ENCODE results near the gene TMEM208. TPM values are rescaled to one million over a fixed set of nuclear protein-coding genes. Genes with fewer than 3 reads are reported as not detected.

Gene TMEM208
- polyA plus RNA-seq, 1 experiment = 79.7 TPM

GRCh38 chr16:67196881-67197280, 30.0 kb upstream of the TMEM208 start:
- DNase-seq (ENCODE audit: low read depth) = no peak
- Histone ChIP-seq H3K36me3 (ENCODE audit: control insufficient read depth, insufficient read depth, low read length) (peaks cover 36% of the 10 kb centered on the region), H3K4me3 (ENCODE audit: low read depth, low read length) (no peak overlapping the region), H3K27me3 (ENCODE audit: control insufficient read depth, insufficient read depth, low read length) (no peaks in the 10 kb centered on the region)
- ChIA-PET POLR2A (no interaction called here), CTCF (interaction anchor here (1.4 to 2.9 kb wide), 3 partner anchors 9 to 243 kb away, joined by 5 to 9 read pairs (median 7); no protein-coding TSS in a partner anchor)
- TF ChIP-seq CTCF (IDR thresholded peaks at IDR 0.05; ENCODE audit: insufficient read depth, low read depth, low read length) = no peak

GRCh38 chr16:67197704-67198103, 29.2 kb upstream of the TMEM208 start:
- ChIA-PET CTCF (interaction anchor here (0.8 to 2.9 kb wide), 11 partner anchors 10 to 244 kb away, joined by 3 to 10 read pairs (median 4); partner anchors contain the start of gene FHOD1), POLR2A (no interaction called here)
- no peaks in the 10 kb centered on the region for H3K27me3 ChIP-seq (ENCODE audit: control insufficient read depth, insufficient read depth, low read length)
- no peak for DNase-seq (ENCODE audit: low read depth)
- TF ChIP-seq CTCF (IDR thresholded peaks at IDR 0.05; ENCODE audit: insufficient read depth, low read depth, low read length) = no peak
- peaks cover 37% of the 10 kb centered on the region for H3K36me3 ChIP-seq (ENCODE audit: control insufficient read depth, insufficient read depth, low read length)
- H3K4me3 ChIP-seq (ENCODE audit: low read depth, low read length) = no peak overlapping the region

- POLR2A ChIA-PET = no interaction called here
- peak; percentile 71 for TF ChIP-seq CTCF (IDR thresholded peaks at IDR 0.05; ENCODE audit: insufficient read depth, low read depth, low read length)
- DNase-seq (ENCODE audit: low read depth) = no peak
- peaks cover 40% of the 10 kb centered on the region for H3K36me3 ChIP-seq (ENCODE audit: control insufficient read depth, insufficient read depth, low read length)
- CTCF ChIA-PET = interaction anchor here (0.8 to 2.9 kb wide), 14 partner anchors 10 to 244 kb away, joined by 3 to 10 read pairs (median 4); partner anchors contain the start of gene FHOD1
- H3K27me3 ChIP-seq (ENCODE audit: control insufficient read depth, insufficient read depth, low read length) = no peaks in the 10 kb centered on the region
- no peak overlapping the region for H3K4me3 ChIP-seq (ENCODE audit: low read depth, low read length)
These were observed 28.6 kb upstream of the TMEM208 start for GRCh38 chr16:67198238-67198734.

- CTCF ChIA-PET = interaction anchor here (0.5 to 2.9 kb wide), 11 partner anchors 10 to 223 kb away, joined by 3 to 10 read pairs (median 3); no protein-coding TSS in a partner anchor
- POLR2A ChIA-PET = no interaction called here
- H3K27me3 ChIP-seq (ENCODE audit: control insufficient read depth, insufficient read depth, low read length) = no peaks in the 10 kb centered on the region
- TF ChIP-seq CTCF (IDR thresholded peaks at IDR 0.05; ENCODE audit: insufficient read depth, low read depth, low read length) = peak; percentile 33
- DNase-seq (ENCODE audit: low read depth) = no peak
- H3K4me3 ChIP-seq (ENCODE audit: low read depth, low read length) = no peak within 1 kb of the TSS
- H3K36me3 ChIP-seq (ENCODE audit: control insufficient read depth, insufficient read depth, low read length) = peaks cover 44% of the 10 kb centered on the region
These were observed 27.7 kb upstream of the TMEM208 start, which contains the start of gene ELMO3 for GRCh38 chr16:67199011-67199807. TSS of gene ELMO3 (plus strand) at chr16:67199131. CDS start at chr16:67199327, 196 bp downstream.

GRCh38 chr16:67199808-67200198, 27.1 kb upstream of the TMEM208 start:
- TF ChIP-seq CTCF (IDR thresholded peaks at IDR 0.05; ENCODE audit: insufficient read depth, low read depth, low read length) = no peak
- ChIA-PET CTCF (interaction anchor here (1.0 to 2.7 kb wide), 2 partner anchors 9 to 45 kb away, joined by 3 to 10 read pairs; no protein-coding TSS in a partner anchor), POLR2A (no interaction called here)
- no peak for DNase-seq (ENCODE audit: low read depth)
- no peak overlapping the region for H3K4me3 ChIP-seq (ENCODE audit: low read depth, low read length)
- H3K27me3 ChIP-seq (ENCODE audit: control insufficient read depth, insufficient read depth, low read length) = no peaks in the 10 kb centered on the region
- peaks cover 41% of the 10 kb centered on the region for H3K36me3 ChIP-seq (ENCODE audit: control insufficient read depth, insufficient read depth, low read length)

Data from BJ (cell line).